Type B pancreatic cell (in vitro differentiated cells): Measurements from ENCODE around the gene CRHR1. TPM values are rescaled to one million over a fixed set of nuclear protein-coding genes. Genes with fewer than 3 reads are reported as not detected.

Experiments
- DNase-seq: peaks from one replicate; pipeline ENCODE4 v3.0.0; 2021; ENCODE audit warnings: mixed read lengths; ENCODE audit not compliant: unreplicated experiment; ENCODE audit errors: extremely low spot score
- H3K27ac Mint-ChIP-seq: 2 replicates; pipeline ENCODE4 v1.8.0; 2021; ENCODE audit warnings: mild to moderate bottlenecking, mixed read lengths
- H3K27me3 Mint-ChIP-seq: 2 replicates; pipeline ENCODE4 v1.8.0; 2021; ENCODE audit warnings: mixed read lengths
- H3K36me3 Mint-ChIP-seq: 2 replicates; pipeline ENCODE4 v1.8.0; 2021; ENCODE audit warnings: mixed read lengths
- H3K4me1 Mint-ChIP-seq: one replicate; pipeline ENCODE4 v1.8.0; 2021; ENCODE audit warnings: mixed read lengths; ENCODE audit not compliant: unreplicated experiment
- H3K4me3 Mint-ChIP-seq: 2 replicates; pipeline ENCODE4 v1.8.0; 2021; ENCODE audit warnings: mild to moderate bottlenecking, mixed read lengths
- H3K9me3 Mint-ChIP-seq: 2 replicates; pipeline ENCODE4 v1.8.0; 2021; ENCODE audit warnings: mixed read lengths
- total RNA-seq: library from RNA; stranded (reverse); gene quantifications from 2 replicates; pipeline ENCODE4 v1.2.1, GENCODE V29; 2021; ENCODE audit warnings: low replicate concordance
- TF ChIP-seq, protein P1 (sequence below): fragments of 200-600 bp; sonication (generic); conservative IDR thresholded peaks from 2 replicates; pipeline ENCODE4 v1.5.0; 2021; ENCODE audit warnings: antibody characterized with exemption, mild to moderate bottlenecking

The CRHR1 gene
- total RNA-seq, 1 donor from 2014 or later = 0.43 TPM

DNA sequence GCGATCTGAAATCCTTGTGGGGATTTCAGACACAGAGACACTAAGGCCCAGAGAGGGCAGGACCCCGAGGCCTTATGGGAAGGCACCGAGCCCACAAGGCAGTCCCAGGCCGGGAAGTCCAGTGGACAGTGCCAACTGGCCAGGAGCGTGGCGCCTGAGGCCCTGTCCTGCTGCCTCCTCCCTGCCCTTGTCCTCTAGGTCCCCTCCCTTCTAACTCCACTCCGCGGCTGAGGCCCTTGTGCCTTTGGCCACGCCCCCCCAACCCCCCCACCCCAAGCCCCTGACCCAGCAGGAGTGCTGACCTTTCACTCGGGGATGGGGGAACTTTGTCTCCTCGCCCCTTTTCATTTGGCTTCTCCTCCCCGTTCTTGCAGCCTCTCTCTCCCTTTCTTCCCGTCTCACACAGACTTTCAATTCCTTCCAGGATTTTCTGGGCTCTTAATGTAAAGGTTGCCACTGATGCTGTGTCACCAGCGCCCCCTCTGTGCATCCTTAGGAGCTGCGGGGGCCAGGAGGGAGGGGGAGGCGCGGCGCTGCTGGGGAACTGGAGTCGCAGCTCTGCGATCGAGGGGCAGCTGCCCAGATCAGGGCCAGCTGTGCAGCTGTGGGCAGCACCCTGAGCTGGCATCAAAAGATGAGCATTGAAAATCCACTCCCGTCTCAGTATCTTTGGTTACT is 29.1 kb downstream of the CRHR1 start:
- Mint-ChIP-seq H3K27me3 (peaks cover 42% of the 10 kb centered on the region), H3K4me1 (peaks cover 4% of the 10 kb centered on the region), H3K4me3 (no peak overlapping the region), H3K9me3 (no peaks in the 10 kb centered on the region), H3K27ac (no peak overlapping the region), H3K36me3 (no peaks in the 10 kb centered on the region)
- TF ChIP-seq, protein P1, sequence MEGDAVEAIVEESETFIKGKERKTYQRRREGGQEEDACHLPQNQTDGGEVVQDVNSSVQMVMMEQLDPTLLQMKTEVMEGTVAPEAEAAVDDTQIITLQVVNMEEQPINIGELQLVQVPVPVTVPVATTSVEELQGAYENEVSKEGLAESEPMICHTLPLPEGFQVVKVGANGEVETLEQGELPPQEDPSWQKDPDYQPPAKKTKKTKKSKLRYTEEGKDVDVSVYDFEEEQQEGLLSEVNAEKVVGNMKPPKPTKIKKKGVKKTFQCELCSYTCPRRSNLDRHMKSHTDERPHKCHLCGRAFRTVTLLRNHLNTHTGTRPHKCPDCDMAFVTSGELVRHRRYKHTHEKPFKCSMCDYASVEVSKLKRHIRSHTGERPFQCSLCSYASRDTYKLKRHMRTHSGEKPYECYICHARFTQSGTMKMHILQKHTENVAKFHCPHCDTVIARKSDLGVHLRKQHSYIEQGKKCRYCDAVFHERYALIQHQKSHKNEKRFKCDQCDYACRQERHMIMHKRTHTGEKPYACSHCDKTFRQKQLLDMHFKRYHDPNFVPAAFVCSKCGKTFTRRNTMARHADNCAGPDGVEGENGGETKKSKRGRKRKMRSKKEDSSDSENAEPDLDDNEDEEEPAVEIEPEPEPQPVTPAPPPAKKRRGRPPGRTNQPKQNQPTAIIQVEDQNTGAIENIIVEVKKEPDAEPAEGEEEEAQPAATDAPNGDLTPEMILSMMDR = peak; percentile 67
- DNase-seq = no peak

DNA sequence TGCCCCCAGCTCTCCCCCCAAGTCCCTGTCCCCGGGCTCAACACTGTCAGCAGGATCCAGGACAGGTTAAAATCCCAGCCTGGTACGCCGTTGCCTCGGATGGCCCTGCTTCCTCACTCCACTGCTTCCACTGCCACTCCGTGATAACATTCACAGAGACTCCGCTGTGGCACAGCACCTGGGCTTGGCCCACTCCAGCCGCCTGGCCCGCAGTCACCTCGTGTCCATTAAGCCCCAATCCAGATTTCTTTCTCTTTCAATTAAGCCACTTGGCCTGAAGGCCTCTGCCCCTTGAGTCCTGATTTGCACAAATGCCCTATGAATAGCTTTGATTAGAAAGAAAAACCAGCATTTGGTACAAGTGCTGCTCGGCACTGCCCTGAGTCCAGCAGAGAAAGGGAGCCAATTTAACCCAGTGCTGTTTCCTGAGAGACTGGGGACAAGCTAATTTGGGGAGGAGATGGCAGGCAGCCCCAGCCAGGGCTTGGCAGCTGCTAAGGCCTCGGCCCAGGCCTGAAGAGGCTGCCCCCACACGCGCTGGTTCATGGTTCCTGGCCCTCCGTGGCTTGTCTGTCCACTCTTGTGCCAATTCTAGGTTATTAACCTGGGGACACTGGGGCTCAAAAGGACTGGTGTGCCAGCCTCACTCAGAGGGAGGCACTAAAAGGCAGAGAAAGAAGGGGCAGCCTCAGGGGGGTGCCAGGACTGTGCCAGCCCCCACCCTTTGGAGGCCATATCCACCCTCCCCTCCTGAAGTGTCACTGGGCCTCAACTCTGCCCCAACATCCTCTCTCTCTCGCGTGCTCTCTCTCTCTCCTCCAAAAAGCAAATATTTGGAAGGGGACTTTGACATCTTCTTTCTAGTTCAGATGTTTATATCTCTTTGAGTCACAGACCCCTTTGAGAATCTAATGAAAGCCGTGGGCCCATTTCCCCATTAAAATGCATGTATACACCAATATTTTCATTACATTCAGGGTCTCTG is 30.8 kb downstream of the CRHR1 start:
- peaks cover 37% of the 10 kb centered on the region for H3K27me3 Mint-ChIP-seq
- no peak overlapping the region for H3K4me3 Mint-ChIP-seq
- DNase-seq = no peak
- H3K4me1 Mint-ChIP-seq = peaks cover 4% of the 10 kb centered on the region
- H3K27ac Mint-ChIP-seq = no peak overlapping the region
- no peaks in the 10 kb centered on the region for H3K9me3 Mint-ChIP-seq
- TF ChIP-seq, protein P1 = no peak
- H3K36me3 Mint-ChIP-seq = no peaks in the 10 kb centered on the region

DNA sequence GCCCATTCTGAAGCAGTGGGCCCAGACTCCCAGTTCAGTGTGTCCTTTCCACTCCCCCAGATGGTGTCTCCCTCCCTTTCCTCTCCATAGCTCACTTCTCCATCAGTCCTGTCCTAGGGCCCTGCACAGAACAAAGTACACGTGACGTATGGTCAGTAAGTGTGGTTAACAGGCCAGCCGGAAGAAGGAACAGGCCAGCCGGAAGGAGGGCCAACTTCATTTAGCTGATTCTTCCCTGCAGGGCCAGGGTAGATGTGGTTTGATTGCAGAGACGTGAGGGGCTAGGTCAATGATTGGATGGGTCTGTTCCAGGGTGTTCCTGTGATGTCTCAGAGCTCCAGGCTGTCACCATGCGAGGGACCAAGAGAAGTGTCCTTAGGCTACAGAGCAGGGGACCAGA is 31.6 kb downstream of the CRHR1 start:
- H3K4me3 Mint-ChIP-seq = no peak overlapping the region
- no peaks in the 10 kb centered on the region for H3K36me3 Mint-ChIP-seq
- H3K27me3 Mint-ChIP-seq = peaks cover 40% of the 10 kb centered on the region
- H3K9me3 Mint-ChIP-seq = no peaks in the 10 kb centered on the region
- no peak for DNase-seq
- peaks cover 4% of the 10 kb centered on the region for H3K4me1 Mint-ChIP-seq
- no peak overlapping the region for H3K27ac Mint-ChIP-seq
- TF ChIP-seq, protein P1 = no peak

DNA sequence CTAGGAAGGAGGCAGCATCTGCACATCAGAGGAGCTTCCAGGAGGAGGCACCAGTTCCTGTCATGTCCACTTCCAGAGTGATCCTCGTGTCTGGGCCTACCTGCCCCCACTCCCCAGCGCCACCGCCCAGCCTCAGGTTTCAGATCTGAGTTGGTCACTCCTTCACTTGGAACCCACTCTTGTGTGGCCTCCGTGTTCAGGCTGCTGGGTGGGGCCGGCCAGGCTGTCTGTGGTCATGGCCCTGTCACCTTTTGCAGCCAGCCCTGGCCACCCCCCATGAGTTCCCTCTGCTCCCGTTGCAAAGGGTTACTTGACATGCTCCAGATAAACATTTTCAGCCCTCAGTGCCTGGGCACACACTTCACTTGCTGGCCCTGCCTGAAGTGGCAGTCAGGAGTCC is 33.9 kb downstream of the CRHR1 start:
- H3K4me1 Mint-ChIP-seq = peaks cover 4% of the 10 kb centered on the region
- H3K27me3 Mint-ChIP-seq = peaks cover 36% of the 10 kb centered on the region
- H3K9me3 Mint-ChIP-seq = no peaks in the 10 kb centered on the region
- H3K4me3 Mint-ChIP-seq = no peak overlapping the region
- TF ChIP-seq, protein P1 = no peak
- DNase-seq = no peak
- no peaks in the 10 kb centered on the region for H3K36me3 Mint-ChIP-seq
- no peak overlapping the region for H3K27ac Mint-ChIP-seq

DNA sequence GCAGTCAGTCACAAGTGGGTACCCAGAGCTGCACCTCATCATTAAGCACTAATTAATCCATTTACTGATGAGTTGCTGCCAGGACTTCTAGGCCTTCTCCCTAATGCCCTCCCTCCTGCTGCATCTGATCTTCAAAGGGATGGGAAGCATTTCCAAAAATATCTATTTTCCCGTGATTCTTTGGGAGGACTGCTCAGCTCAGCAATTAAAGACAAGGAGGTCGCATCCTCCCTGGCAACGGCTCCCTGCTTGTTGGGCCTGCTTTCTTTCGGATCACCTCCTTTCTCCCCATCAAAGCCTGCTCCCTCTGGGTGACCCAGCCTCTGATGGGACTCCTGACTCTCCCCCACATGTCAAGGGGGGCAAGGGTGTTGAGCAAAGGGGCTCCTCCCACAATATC is 34.6 kb downstream of the CRHR1 start:
- Mint-ChIP-seq H3K36me3 (no peaks in the 10 kb centered on the region), H3K27me3 (peaks cover 30% of the 10 kb centered on the region), H3K9me3 (no peaks in the 10 kb centered on the region), H3K4me3 (no peak overlapping the region), H3K27ac (no peak overlapping the region), H3K4me1 (no peaks in the 10 kb centered on the region)
- TF ChIP-seq, protein P1 = no peak
- DNase-seq = no peak
